Iris pigment epithelial cell (primary cell): Measurements from ENCODE around the gene STRIP2.
"Not testable (repeated sequence)": the region's sequence is repeated elsewhere in the genome, so short reads cannot be mapped to it uniquely, and the experiment has no call there.

Experiments
- DNase-seq: peaks from one replicate; pipeline ENCODE4 v3.0.0-alpha.2; 2011; ENCODE audit warnings: low read depth

STRIP2 gene

DNA sequence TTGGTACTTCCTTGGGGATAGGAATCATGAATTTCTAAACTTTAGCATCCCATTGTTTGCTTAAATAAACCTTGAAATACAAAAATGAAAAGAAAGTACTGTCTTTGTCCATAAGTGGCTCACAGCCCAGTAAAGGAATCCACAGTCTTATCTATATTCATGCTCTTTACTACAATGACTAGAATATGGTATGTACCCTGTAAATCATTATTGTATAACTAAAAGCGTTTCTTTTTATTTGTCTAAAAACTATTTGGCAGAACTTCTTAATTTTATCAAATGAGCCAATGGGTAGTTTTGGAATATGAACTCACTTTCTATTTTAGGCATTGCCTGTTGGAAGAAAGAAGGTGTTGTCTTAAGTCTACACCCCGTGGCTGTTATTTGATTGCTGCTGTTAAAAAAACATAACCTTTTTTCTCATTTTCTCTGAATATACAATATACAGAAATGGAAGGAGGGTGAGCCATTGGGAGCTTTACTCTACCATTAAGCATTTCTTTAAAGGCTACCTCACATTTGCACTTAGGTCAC is 12.4 kb upstream of the STRIP2 start:
- no peak for DNase-seq

GRCh38 chr7:129422727-129423126 is 11.5 kb upstream of the STRIP2 start:
- no peak for DNase-seq

DNA sequence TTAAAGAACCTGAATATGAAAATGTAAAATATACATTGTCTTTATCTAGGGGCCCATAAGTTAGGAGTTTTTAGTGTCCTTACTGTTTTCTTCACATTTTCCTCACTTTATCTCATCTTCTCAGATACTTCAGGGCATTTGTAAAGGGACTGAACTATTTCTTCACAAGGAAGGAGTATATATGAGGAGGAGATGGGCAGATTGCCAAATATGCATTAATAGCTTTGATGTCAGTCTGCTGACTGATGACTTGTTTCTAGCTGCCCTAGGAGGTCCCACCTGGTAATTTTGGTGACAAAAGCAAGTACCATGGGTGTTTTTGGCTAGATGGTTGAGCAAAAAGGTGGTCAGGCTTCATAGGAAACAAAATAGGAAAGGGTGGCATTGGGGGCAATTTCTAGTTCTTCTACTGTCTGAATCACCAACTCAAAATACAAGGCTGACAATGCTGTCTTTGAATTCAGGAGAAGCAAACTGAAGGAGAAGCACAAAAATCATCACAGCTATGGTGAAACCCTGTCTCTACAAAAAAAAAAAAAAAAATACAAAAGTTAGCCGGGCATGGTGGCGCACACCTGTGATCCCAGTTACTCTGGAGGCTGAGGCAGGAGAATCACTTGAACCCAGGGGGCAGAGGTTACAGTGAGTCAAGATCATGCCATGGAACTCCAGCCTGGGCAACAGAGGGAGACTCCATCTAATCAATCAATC is 10.4 kb upstream of the STRIP2 start:
- peak; percentile 72 for DNase-seq

GRCh38 chr7:129426482-129426881 is 7.8 kb upstream of the STRIP2 start:
- DNase-seq: no peak

GRCh38 chr7:129427526-129428045 is 6.6 kb upstream of the STRIP2 start:
- DNase-seq: no peak

GRCh38 chr7:129431911-129432643 is 2.2 kb upstream of the STRIP2 start:
- DNase-seq: no peak

GRCh38 chr7:129434675-129435318 is 565 bp downstream of the STRIP2 start:
- DNase-seq: peak; percentile 31

GRCh38 chr7:129435414-129435829 is 1.2 kb downstream of the STRIP2 start:
- DNase-seq: no peak

GRCh38 chr7:129436335-129436923 is 2.2 kb downstream of the STRIP2 start:
- no peak for DNase-seq

DNA sequence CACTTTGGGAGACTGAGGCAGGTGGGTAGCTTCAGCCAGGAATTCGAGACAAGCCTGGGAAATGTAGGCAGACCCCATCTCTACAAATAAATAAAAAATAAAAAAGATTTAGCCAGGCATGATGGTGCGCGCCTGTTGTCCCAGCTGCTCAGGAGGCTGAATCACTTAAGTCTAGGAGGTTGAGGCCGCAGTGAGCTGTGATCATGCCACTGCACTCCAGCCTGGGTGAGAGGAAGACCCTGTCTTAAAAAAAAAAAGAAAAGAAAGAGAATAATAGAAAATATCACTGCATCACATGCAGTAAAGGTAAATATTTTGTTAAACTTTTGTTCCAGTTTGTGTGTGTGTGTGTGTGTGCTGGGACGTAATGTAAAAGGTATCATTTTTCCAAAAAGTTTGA is 3.0 kb downstream of the STRIP2 start:
- DNase-seq: peak; percentile 22

- DNase-seq: no peak
Observed at GRCh38 chr7:129438281-129438838, 4.1 kb downstream of the STRIP2 start.

DNA sequence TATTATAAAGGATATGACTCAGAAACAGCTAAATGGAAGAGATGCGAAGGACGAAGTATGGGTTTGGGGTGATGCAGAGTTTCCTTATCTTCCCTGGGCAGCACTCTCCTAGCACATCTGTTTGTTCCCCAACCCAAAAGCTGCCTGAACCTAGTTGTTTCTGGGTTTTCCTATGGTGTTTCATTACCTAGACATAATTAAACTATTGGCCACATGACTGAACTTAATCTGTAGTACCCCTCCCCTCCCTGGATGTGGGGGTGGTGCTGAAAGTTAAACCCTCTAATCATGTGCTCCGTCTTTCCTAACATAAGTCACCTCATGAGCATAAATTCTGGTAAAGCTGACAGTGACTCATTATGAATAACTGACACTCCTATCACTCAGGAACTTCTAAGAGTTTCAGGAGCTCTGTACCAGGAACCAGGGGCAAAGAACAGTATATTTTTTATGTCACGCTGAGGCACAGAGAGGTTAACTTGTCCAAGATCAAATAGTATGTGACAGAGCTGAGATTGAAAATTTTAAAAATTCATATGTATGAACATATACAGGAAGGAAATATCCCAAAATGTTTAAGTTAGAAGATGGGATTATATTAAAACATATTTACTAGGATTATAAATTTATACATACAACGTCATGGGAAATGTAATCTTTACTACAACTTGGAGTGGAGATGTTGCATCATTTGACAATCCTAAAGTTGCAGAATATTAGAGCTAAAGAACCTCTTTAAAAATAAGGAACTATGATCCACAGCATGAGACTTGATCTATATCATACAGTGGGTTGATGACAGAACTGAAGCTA is 4.8 kb downstream of the STRIP2 start:
- DNase-seq: peak; percentile 93

DNA sequence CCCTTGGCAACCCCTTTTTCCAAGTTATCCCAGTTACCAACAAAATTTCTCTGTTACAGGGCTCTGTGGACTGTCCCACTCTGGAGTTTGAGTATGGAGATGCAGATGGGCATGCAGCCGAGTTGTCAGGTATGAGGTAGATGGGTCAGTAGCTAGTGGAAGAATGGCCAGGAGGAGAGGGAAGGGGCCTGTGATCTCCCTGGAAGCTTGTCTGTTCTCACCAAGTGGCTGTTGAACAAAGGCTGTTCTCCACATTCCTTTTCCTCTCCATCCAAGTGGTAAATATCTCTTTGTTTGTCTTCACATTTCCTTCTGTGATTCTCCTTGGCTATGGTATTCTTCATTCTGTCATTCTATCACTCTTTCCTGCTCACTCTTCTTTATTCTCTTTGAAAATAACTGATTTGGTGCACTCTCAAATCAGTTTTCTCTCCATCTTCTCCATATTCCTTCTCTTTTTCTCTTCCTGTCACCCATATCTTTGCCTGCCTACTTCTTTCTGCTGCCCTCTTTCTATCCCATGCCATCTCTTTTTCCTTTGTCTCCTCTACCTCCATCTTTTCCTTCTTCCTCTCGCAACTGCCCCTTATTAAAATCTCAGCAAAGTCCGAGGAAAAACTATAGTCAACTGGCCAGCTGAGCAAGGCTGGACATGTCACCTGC is 5.9 kb downstream of the STRIP2 start:
- DNase-seq: no peak

- DNase-seq: no peak
Observed at GRCh38 chr7:129443612-129444011, 9.4 kb downstream of the STRIP2 start.

DNA sequence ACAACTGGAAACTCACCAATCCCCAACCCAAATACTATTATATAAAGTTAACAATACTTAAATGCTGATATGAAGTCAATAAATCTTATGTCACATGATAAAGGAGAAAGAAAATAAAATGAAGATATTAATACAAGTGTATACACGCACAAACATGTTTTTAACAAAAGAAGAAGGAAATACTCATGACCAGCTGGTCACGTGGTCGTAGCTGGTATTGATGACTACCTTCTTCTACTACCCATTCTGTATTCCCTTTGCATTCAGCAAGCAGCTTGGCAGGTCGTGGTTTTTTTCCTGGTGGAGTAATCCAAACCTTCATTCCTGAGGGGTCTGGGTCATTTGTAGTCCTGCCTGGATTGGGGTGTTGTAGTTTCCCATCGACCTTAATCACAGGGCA is 10.5 kb downstream of the STRIP2 start:
- DNase-seq: not testable (repeated sequence)

DNA sequence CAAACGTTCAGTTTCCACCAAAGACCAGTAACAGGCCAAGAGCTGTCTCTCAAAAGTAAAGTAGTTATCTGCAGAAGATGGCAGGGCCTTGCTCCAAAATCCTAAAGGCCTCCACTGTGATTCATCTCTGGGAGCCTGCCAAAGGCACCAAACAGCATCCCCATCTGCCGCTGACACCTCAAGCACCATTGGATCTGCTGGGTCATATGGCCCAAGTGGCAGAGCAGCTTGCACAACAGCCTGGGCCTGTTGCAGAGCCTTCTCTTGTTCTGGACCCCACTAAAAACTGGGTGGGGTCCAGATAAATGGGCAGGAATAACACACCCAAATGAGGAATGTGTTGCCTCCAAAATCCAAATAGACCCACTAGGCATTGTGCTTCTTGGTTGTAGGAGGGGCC is 12.7 kb downstream of the STRIP2 start:
- not testable (repeated sequence) for DNase-seq

DNA sequence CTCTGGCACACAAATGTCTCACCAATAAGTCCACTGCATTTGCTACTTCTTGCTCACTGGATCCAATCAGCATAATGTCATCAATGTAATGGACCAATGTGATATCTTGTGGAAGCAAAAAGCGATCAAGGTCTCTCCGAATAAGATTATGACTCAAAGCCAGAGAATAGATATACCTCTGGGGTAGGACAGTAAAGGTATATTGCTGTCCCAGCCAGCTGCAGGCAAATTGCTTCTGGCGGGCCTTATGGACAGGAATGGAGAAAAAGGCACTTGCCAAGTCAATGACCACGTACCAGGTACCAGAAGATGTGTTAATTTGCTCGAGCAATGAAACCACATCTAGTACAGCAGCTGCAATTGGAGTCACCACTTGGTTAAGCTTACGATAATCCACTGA is 13.2 kb downstream of the STRIP2 start:
- DNase-seq: not testable (repeated sequence)

DNA sequence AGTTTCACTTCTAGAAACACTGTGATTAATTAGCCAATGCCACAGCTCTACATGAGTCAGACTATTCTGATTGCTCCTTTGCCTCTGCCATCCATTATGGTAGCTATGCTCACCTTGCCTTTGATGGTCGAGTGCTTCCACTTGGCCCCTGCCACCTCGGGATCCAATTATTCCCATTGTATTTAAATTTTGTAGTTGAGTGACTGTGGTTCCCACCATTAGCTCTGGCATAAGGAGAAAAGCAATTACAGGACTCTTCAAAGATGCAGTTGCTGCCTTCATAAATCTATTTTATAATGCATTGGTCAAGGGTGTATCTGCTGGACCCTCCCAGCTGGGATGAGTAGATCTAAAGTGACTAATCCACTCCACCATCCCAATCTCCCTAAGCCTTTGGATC is 14.4 kb downstream of the STRIP2 start:
- DNase-seq: not testable (repeated sequence)

DNA sequence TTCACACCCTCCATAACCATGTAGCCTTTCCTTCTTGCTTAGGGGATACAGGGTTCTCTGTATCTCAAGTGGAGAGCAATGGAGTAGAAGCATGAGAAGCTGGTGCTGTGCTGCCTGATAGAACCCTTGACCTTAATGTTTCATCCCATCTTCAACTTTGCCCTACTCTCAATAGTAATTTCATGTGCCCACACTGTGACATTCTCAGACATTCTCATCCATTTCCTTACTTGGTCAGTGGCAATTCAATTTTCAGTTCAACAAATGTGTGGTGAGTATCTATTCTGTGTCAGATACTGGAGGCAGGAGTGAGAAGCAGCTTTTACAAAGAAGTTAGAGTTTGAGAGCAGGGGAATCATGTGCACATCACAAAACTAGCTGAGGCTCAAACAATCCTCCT is 16.1 kb downstream of the STRIP2 start:
- DNase-seq: no peak

- no peak for DNase-seq
Observed at GRCh38 chr7:129452589-129453231, 18.5 kb downstream of the STRIP2 start.
